Measurements from ENCODE around the gene LHFPL6.

The LHFPL6 gene

DNA sequence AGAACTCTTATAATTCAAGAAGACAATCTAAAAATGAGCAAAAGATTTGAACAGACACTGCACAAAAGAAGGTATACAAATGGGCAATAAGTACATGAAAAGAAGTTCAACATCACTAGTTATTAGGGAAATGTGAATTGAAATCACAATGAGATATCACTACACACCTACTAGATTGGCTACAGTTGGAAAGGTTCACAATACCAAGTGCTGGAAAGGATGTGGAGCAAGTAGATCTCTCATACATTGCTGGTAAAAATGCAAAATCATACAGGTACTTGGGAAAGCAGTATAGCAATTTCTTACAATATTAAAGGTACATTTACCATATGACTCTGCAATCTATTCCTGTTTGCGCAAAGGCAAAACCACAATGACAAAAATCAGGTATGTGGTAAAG is 145.7 kb downstream of the LHFPL6 start:
- no peak for DNase-seq

DNA sequence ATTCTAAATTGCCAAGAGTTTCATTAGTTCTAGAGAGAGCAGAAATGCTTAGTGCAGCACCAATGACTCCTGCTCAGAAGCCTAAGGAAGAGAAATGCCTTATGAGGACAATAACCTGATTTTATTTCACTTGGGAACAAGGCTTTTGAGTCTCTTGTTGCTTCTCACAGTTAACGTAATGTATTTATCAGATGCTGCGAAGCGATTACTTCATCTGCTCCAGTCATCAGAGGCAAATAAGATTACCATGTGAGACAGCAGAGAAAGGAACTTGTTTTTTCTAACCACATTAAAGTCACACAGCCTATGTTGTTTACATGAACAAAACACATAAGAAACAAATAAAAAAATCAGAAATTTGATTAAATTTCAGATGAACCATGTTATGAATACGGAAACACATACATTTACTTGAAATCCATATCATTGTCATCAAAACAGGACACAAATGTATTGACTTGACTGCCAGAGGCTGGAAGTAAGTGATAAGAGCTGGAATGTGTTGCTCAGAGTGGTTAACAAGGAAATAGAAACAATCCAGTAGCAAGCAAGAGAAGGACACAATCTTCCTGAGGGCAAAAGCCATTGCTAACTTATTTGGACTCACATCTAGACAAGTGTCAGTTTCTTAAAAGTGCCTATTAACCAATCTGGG is 147.3 kb downstream of the LHFPL6 start:
- DNase-seq, result no peak

DNA sequence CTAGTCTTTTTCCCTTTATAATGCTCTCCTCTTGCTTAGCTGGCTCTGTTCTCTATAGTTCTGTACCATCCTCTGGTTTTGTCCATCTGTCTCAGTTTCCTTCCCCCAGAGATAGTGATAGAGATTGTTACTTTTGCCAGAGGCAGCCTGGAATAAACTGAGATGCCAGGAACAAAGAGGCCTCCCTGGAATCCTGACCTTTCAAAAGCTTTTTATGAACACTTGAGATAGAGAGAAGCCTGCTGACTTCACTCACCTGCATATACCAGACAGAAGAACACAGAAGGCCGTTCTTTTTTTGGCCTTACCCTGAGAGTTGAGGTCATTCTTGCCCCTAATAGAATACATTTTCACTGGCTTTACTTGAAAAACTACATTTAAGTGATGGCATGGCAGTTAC is 150.2 kb downstream of the LHFPL6 start:
- DNase-seq, result no peak

DNA sequence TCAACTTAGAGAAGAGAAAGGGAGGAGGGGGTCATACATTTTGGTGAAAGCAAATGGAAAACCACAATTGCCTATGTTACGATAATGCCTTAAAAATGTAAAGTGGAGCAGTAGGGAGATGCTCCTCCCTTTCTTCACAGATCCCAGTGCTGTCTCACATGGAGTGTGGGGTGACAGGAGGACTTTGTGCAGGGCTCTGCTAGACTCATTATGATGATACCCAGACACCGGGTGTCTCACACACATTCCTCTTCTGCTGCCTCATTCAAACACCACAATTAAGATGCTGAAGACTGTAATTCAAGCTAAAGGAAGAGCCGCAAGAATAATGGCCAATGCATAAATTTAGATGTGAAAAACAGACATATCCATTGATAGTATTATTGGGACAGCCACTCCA is 150.6 kb downstream of the LHFPL6 start:
- DNase-seq, result no peak

DNA sequence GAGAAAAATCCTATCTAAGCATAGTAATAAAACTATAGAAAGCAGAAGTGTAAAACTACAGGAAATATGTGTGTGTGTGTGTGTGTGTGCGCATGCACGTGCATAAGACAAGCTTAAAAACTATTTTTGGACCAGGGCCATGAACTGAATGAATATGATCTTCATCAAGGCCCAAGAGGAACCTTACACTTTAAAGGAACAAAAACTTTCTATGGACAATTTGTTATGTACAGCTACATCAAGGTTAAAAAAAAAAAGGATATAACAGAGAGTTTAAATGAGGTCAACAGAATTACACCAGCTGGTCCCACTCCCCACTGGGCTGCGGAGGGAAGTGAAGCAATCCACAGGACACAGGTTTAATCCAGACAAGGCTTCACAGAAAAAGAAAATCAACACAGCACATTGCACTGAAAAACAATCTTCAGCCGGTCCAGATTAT is 151.1 kb downstream of the LHFPL6 start:
- no peak for DNase-seq

DNA sequence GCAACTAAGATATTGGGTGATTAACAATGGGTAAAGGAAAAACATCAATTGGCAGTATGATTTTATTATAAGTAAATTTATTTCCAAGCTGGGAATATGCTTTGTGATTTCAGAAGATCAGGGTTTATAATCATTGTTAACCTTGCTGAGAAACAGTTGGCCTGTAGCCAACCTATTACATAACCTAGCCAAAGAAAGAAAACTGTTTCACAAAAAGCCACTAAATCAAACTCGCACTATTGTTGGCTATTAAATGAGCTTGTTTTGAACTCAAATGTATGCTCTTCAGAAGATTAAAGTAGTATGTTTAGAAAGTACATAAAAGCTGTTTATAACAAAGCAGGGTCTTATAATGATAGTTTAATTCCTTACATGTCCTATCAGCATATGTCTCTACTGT is 151.7 kb downstream of the LHFPL6 start:
- no peak for DNase-seq

DNA sequence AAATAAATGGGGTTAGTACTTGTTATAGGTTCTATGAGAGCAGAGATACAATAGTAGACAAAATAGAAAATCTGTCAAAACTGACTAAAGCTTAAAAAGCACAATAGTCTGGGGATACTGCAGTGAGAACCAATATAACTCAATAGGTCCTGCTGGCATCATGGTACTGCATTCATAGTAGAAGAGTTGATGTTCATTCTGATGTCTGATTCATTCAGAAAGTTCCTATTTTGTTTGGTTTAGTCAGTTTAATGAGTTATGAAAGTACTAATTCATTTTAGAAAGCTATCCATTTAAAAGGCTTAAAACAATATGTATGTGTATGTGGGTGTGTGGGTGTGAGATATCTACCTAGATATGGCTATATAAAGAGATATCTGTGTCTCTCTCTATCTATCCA is 152.8 kb downstream of the LHFPL6 start:
- no peak for DNase-seq

DNA sequence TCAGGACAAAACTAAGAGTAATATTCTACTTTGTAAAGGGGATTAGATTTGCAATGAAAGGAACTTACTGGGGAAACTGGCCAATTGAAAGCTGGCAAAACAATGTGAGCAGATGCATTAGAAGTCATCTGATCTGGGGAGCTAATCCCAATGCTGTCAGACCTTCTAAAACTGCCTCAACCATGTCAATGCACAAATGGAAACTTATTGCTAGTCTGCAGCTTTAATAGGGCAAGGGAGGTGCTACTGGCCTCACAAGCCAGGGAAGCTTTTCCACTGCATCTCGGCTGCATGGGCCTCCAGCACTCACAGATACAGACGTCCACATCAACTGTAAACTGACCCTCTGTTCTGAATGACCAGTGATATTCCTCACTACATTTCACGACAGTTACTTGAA is 154.2 kb downstream of the LHFPL6 start:
- DNase-seq, result no peak

DNA sequence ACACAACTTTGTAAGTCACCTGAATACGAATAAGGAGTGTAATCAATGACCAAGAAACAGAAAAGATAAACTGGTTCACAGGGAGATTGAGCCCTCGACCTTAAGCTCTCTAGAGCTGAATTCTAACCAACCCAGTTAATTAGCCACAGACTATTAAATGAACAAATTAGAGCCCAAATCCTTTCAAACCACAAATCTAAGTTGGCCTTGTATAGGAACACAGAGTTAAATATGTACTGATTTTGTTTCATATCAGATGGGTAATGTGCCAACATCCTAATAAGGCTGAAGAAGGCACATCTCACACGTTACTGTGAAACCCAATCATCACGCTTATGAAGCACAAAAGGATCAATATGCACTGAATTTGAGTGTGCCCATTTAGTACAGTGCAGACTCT is 156.1 kb downstream of the LHFPL6 start:
- DNase-seq, result no peak

DNA sequence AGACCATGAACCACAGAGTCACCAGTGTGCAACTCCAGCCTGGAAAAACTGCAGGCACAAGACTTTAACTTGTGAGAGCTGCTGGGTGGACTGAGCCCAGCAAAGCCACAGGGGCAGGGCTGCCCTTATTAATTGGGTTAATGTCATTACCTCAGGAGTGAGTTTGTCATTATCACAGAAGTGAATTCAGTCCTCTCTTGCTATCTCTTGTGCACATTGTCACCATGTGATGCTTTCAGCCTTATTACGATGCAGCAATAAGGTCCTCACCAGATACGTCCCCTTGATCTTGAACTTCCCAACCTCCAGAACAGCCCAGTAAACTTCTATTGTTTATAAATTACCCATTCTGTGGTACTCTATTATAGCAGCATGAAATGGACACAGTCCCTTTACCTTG is 158.1 kb downstream of the LHFPL6 start:
- DNase-seq, result no peak

DNA sequence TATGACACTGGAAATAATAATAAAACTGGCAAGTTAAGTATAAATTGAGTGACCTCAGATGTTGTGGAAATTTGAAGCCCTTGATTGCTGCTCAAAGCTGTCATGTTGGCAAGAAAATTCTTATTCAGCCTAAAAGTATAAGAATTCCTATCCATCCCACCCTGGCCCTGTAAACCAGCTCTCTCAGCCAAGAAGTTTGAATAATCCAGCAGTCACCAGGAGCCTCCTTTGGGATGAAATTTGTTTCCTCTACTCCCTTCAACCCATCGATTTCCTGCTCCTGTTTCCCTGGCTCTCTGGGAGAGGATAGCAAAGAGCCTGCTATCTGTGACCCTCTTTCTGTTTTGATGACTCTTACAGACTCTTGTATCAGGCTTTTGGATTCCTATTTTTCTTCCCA is 169.3 kb downstream of the LHFPL6 start:
- DNase-seq, result no peak

DNA sequence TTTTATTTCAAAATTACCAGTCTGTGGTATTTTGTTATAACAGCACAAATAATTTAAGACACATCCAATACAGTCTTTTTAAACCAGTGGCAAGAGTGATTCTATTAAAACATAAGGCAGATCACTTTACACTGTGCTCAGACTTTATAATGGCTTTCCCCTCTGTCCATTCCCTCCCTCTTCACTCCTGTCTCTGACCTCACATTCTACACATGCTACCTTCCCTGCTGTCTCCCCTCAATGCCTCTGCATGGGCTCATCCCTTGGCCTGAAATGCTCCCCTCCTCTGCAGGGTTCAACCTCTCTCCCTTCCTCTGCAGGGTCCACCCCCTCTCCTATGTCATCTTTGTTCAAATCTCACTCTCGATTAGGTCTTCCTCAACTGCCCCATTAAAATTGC is 170.8 kb downstream of the LHFPL6 start:
- DNase-seq, result no peak

DNA sequence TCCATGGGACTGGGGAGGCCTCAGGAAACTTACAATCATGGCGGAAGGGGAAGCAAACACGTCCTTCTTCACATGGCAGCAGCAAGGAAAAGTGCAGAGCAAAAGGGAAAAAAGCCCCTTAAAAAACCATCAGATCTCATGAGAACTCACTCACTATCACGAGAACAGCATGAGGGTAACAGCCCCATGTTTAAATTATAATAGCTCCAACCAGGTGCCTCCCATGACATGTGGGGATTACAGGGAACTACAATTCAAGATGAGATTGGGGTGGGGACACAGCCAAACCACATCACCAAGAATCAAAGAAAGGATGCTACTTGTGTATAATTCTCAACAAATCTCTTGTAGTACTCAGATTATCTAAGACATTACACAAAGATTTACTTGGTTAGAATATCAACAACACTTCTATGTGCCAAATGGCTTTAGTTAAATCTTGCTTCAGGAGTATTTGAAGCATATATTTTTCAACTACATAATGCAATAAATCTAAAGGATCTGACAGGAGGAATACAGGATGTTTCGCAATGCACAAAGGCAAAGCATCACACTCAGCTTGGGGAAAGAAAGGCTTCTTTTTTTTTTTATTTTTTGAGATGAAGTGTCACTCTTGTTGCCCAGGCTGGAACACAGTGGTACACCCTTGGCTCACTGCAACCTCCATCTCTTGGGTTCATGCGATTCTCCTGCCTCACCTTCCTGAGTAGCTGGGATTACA is 180.0 kb downstream of the LHFPL6 start:
- DNase-seq, result no peak

DNA sequence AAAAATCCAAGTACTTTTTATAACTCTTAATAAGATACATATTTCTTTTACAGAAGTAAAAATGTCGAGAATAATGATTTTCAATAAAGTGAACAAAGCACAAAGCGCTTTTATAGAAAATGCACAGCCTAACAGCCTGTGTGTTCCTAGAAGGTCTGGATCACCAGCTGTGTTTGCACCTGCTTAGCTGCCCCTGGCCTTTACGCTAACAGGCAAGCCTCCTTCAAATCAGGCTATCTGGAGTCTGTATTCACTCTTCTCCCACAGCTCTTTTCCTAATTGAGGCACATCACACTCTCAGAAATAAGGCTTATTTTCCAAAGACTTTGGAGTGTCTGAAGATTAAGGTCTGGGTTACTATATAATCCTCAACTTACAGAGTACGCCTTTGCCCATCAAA is 183.1 kb downstream of the LHFPL6 start:
- no peak for DNase-seq

DNA sequence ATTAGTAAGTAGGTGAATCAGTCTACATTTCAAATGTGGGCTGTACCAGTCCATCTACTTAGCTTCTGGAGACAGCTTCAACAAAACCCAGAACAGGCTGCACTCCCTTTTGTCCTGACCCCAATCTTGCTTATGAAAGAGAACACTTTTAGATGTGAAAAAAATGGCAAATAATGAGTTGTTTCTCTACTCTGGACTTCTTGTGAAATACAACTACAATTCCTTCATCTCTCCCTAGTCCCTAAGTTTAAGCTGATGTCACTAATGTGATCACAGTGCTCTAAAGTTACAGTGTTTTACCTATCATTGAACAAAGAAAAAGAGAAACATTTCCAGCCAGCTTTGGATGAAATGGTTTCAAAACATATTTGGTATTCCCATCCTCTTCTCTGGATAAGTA is 183.9 kb downstream of the LHFPL6 start:
- DNase-seq, result no peak

DNA sequence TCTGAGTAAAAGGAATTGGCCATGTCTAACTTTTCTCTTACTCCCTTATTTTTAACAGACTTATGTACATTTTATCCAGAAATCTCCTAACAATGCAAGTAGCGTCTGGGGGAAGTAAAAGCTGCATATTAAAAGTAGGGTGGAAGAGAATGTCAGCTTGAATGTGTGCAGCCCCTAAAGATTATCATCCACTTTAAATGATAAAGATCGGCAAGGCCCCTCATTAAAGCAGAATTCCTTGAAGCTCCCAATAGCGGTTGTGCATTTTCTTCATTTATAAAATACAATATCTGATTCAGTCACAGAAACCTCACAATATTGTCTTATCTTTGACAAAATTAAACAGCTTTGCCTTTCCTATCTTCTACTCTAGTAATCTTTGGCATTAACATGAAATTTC is 184.6 kb downstream of the LHFPL6 start:
- no peak for DNase-seq

DNA sequence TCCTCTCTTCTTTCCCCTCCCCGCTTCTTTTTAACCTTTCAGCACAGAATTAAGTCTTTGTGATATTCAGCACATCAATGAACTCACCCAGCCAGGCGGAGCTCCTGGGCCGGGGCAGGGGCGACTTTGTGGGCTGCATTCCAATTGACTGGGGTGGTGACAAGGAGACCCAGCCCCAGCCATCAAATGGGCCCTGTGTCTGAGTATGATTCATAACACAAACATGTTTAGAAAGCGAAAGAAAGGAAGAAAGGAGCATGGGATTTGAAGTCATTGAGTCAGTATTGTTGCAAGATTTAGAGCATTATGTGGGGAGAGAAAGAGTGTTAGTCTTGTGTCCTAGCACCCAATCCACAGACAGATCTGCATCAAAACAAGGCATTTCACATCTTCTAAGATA is 185.3 kb downstream of the LHFPL6 start:
- no peak for DNase-seq

DNA sequence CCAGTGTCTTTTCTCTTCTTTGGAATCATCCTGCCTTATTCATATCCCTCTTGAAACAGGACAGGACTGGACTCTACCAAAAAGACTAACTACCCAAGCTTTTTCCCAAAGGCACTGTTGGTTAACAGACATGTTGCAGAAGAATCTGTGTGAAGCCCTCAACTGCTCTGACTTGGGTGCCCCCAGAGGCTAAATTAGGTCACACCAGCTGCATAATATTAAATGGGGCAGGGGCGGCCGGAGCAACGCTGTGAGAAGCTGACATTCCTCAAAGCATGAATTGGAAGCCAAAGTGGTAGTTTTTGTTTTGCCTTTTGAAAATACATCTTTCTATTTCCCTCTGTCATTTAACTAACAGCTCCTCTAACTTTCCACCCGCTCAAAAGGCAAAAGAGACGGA is 185.9 kb downstream of the LHFPL6 start:
- DNase-seq, result no peak

DNA sequence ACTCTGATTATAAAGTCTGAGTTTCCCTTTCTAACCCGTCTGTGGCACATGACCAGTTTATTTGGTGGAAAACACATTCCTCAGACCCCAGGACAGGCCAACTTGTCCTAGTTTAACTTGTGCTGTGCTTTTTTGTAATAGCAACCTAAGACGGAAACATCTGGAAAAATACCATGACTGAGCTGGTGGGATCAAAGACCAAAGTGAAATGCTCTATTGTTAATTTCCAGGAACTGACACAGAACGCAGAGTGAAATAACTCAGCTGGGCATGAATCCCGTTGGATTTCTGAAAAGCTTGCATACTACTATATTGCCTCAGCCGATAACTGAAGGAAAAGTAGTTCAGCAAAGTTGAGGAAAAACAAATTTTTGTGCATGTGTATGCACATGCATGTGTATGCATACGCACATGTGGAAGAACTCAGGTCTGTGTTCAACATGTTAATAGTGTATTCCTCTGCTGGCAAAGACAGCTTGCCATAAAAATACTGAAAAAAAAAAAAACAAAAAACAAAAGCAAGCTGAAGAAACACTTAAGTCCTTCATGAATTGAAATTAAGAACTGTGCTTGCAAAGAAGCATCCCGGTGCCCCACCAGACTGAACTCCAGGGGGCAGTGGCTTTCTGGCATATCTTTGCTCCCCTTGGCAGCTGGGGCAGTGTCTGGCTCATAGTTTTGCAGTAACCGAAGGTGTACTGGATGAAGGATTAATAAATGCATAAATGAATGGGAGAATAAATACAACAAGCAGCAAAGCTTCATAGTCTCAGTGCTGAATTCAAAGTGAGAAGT is 187.8 kb downstream of the LHFPL6 start:
- no peak for DNase-seq

DNA sequence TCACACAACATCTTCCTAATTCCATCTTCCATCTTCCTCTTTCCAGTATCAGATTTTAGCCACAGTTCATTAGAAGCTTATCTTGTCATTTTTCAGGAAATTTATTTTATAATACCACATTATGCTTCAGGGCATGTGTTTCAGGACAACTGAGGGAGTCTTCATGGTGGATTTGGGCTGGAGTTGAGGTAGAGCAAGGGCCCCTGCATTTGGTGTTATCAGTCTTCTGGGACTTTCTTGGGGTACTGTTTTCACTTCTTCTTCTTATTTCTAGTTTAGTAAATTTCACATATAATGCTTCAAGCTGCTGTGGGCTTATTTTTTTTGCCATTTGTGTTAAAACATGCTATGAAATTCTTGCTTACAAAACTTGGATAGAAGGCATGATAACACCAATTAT is 188.7 kb downstream of the LHFPL6 start:
- no peak for DNase-seq

DNA sequence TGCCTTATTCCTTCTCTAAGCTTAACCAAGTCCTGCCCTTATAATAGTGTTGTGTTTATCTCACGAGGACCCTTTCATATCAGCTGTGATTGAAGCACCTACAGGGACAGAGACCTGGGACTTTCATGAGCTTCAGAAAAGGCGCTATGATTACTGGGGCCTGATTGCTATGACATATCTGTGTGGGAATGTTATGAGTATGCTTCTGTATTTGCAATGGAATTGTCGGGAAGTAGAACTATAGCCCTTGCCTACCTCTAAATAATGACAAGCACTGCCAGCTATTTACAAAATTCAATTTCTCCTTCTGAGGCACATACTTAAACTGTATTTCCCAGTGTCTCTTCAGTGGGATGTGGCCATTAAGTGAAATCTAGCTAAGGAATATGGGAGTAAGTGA is 191.5 kb downstream of the LHFPL6 start:
- no peak for DNase-seq

DNA sequence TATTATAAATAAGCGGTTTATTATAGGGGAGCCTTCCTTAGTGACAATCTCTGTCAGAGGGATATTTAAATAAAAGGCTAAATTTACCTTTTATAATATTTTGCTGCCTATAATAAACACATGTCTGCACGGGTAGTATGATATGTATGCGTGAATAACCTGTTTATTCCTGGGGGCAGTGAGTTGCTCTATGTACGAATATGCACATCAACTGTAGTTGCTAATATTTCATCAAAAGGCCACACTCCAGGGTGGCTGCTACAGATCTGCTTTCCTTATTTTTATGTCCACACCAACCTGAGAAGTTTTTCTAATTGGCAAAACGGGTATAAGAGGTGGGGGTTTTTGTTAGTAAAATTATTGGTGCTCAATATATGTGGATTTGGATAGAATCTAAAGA is 192.0 kb downstream of the LHFPL6 start:
- no peak for DNase-seq

DNA sequence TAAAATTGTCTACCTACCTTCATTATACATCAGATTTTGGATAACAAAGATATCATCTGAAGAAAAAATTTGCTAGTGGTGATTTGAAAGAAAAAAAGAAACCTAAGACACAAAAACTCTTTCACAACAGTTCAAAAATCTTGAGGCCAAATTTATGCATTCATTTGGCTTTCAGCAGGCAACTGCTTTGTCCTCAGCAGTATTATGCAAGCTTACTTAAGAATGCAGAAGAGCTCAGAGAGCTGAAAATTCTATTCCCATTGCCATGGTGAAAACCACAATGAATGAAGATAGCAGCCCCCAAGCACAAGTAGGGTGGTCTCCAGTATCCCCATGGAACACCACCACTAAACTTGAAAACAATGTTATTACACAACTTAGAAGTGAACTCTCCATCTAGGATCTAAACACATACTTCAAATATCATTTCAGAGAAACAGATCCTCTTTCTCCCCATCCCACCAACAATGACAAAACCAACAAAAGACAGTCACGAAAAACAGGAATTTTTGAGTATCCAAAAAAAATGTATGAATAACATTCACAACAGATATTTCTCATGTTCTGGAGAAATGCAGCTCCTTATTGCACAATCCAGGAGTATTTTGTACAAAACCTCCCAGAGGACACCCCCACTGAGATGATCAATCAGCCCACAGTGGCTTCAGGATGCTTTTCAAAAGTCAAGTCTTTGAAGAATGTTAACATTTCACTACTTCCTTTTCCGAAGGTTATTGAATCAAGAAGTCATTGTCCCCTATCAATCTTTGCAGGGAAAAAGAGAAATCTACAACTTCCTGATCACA is 192.7 kb downstream of the LHFPL6 start:
- DNase-seq, result no peak

All from stimulated activated CD4-positive, alpha-beta T cell treated with anti-CD3 and anti-CD28 coated beads, Interleukin-1b, Interleukin-23, amount 100 ng/mL, for 48 hours (primary cell).